Measurements from ENCODE around the gene ISM1.

ISM1 gene

GRCh38 chr20:13318871-13319521 is 97.9 kb downstream of the ISM1 start:
- no peak for DNase-seq

GRCh38 chr20:13320702-13321101 is 99.6 kb downstream of the ISM1 start:
- DNase-seq, result no peak

GRCh38 chr20:13321416-13321815 is 100.3 kb downstream of the ISM1 start:
- no peak for DNase-seq

GRCh38 chr20:13322198-13322597 is 101.1 kb downstream of the ISM1 start:
- no peak for DNase-seq

GRCh38 chr20:13322621-13323020 is 101.5 kb downstream of the ISM1 start:
- DNase-seq, result no peak

GRCh38 chr20:13325033-13325432 is 104.0 kb downstream of the ISM1 start:
- peak; percentile 47 for DNase-seq

- DNase-seq, result no peak
These were observed 104.8 kb downstream of the ISM1 start for GRCh38 chr20:13325796-13326340.

- DNase-seq, result peak; percentile 55
These were observed 110.5 kb downstream of the ISM1 start for GRCh38 chr20:13331536-13331935.

- no peak for DNase-seq
These were observed 112.0 kb downstream of the ISM1 start for GRCh38 chr20:13333036-13333435.

GRCh38 chr20:13333793-13334192 is 112.7 kb downstream of the ISM1 start:
- DNase-seq, result no peak

GRCh38 chr20:13336308-13337089 is 115.4 kb downstream of the ISM1 start:
- DNase-seq, result peak; percentile 88

- DNase-seq, result no peak
These were observed 116.2 kb downstream of the ISM1 start for GRCh38 chr20:13337090-13337784.

- no peak for DNase-seq
These were observed 117.1 kb downstream of the ISM1 start for GRCh38 chr20:13338097-13338661.

- no peak for DNase-seq
These were observed 117.9 kb downstream of the ISM1 start for GRCh38 chr20:13338999-13339411.

- peak; percentile 29 for DNase-seq
These were observed 119.0 kb downstream of the ISM1 start for GRCh38 chr20:13340088-13340487.

- no peak for DNase-seq
These were observed 120.8 kb downstream of the ISM1 start for GRCh38 chr20:13341737-13342393.

GRCh38 chr20:13342469-13343242 is 121.6 kb downstream of the ISM1 start:
- peak; percentile 13 for DNase-seq

GRCh38 chr20:13344671-13345070 is 123.6 kb downstream of the ISM1 start:
- DNase-seq, result peak; percentile 21

- peak; percentile 24 for DNase-seq
These were observed 127.5 kb downstream of the ISM1 start for GRCh38 chr20:13348311-13349234.

GRCh38 chr20:13349235-13349604 is 128.1 kb downstream of the ISM1 start:
- DNase-seq, result no peak

Data from EL (cell line).